GM18873 (cell line): ENCODE results near the gene SLC25A34.

Source experiments
- ATAC-seq: cut with Tn5 transposase; IDR thresholded peaks from one replicate; pipeline ENCODE4 v1.9.1; 2021; ENCODE audit warnings: mild to moderate bottlenecking, moderate library complexity, moderate number of reproducible peaks; ENCODE audit not compliant: unreplicated experiment, low FRiP score

The SLC25A34 gene

GRCh38 chr1:15748690-15749398 is 12.8 kb downstream of the SLC25A34 start:
- ATAC-seq = no peak

DNA sequence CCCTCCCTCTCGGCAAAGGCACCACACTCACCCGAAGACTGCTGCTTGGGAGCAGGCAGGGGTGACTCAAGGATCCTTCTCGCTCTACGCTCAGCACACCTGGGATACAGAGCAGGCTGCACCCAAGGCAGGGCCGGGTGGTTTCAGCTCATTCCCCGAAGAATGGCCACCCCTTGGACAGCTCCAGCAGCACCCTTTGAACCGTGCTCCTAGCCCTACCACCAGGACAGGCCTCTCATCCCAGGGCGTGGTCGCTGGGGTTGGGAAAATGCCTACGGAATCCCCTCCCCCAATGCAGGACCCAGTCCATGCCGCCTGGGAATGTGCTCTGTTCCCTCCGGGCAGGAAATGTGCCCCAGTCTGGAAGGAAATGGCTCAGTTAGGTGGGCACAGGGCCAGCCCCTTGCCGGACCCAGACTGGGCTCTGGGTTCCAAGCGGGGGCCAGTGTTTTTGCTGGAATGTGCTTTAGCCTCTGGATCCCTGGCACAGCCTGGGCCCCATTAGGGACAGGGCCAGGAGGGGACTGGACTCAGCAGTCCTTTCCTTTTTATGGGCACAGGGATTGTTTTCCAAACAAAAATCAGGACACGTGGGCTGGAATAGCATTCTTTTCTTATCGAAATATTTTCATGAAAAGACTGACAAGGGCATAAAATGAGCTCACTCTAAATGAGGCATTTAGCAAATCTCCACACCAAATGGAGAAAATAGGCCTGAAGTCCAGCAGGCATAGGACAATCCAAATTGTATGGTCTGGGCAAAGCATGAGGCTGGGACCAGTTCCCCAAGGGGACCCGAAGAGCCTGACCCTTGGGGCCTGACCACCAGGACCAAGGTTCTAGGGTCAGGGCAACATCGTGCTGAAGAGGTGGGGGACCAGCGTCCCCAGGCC is 13.6 kb downstream of the SLC25A34 start:
- ATAC-seq = no peak

DNA sequence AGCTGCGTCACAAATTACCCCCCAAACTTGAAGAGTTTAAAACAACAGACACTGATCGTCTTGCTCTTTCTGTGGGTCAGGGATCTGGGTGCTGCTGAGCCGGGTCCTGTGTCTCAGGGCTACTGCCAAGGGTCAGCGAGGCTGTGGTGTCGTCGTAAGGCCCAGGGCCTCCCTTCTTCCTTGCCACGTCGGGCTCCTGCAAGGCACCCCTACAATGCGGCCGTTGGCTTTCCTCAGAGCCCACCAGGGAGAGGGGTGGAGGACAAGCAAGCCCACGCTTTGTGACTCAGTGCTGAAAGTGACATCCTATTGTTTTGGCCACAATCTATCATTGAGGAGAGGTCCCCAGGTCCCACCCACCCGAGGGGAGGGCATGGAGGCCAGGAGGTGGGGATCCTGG is 14.9 kb downstream of the SLC25A34 start:
- no peak for ATAC-seq

DNA sequence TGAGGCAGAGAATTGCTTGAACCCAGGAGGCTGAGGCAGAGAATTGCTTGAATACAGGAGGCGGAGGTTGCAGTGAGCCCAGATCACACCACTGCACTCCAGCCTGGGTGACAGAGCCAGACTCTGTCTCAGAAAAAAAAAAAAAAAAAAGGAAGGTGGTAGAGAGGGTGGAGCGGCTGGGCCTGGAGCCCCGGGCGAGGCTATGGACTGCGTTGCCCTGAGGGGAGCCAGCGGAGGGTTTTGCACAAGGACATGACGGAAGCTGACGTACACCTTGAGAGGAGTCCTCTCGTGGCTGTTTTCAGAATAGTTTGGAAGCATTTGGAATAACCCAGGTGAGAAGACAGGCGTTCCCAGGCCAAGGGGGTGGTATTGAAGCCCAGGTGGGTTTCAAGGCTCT is 15.7 kb downstream of the SLC25A34 start:
- ATAC-seq = no peak

- ATAC-seq = no peak
Observed at GRCh38 chr1:15753776-15754175, 17.7 kb downstream of the SLC25A34 start.

DNA sequence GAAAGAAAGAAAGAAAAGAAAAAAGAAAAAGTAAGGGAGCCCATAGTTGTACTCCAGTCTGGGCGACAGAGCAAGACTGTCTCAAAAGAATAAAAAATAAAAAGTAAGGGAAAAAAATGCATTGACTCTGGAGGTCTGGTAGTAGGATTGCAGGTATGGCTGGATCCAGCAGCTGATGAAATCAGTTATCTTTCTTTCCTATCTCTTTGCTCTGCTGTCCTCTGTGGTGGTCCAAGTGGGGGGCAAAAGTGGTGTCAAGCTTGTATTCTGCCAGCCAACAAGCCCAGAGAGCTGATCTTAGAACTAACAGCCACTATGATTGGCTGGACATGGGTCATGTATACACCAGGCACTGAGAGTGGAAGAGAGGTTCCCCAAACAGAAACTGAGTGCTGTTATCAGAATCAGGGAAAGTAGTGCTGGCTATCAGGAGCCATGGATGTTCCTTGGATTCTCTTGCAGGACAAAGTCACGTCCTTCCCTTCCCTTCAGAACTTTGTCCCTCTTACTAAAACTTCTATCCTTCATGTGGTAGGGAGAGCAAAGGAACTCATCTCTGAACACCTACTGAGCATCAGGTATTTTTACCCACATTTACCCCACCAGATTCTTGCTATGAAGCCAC is 19.1 kb downstream of the SLC25A34 start:
- no peak for ATAC-seq

DNA sequence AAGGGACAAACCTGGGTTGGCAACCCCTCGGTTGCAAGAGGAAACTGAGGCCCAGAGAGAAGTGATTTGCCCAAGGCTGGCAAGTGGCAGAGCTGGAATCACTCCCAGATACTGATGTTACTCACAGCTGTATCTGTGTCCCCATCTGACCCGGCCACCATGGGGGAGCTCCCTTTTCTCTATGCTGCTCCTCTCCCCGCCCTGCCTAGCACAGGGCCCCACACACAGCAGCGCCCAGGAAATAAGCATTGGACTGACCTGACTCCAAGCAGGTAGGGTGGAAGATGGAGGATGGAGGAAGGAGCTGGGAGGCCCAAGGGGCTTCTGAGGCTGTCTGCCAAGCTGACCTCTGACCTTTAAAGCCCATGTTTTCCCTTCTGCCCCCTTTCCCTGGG is 19.6 kb downstream of the SLC25A34 start:
- ATAC-seq = no peak

- ATAC-seq = no peak
Observed at GRCh38 chr1:15756143-15757015, 20.3 kb downstream of the SLC25A34 start.

DNA sequence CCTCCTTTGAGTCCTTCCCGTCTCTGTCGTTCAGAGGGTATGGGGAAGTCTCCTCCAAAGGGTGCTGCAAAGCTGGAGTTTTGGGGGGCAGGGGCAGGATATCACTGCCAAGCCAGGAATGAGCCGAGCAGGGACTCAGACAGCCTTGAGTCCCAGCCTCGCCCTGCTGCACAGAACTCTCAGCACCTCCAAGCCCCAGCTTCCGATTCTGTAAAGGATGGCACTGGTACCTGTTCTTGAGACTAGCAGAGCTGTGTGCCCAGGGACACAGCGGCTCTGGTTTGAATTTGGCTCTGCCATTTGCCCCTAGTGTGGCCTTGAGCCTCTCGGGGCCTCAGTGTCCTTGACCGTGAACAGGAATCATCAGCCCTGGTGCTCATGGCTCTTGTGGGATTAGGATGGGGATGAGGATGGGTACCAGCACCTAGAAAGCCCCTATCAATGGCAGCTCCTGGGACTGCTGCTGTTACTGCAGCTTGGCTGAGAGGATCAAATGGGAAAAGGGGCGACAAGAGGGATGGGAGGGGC is 21.0 kb downstream of the SLC25A34 start:
- ATAC-seq = no peak

- no peak for ATAC-seq
Observed at GRCh38 chr1:15757575-15758342, 21.7 kb downstream of the SLC25A34 start.

DNA sequence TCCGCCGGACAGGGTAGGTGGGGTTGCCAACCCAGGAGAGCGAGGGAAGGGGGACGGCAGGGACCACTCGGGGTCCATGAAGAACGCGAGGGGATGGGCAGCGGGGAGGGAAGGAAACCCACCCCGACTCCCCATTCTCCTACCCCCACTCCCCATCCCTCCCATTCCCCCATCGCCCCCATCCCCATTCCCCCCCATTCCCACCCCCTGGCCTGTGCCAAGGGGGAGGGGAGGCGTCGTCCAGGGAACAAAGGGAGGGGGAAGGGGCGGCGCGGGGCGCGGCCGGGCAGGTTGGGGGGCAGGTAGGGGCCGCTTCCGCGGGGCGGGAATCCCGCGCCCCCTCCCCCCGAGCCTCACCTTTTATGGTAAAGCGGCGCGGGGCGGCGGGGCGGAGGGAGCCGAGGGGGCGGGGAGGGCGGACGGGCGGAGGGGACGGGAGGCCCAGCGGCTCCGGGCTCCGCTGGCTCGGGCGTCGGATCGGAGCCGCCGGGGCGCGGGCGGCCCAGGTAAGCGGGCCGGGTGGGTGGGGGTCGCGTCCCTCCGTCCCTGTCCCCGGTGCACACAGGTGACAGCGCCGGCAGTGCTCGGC is 22.4 kb downstream of the SLC25A34 start, which contains the start of gene FBLIM1:
Gene FBLIM1, plus strand, starts transcription at position 453 of the 589 bp plus-strand sequence. CDS start 6,189 bp downstream, outside the sequence.
- no peak for ATAC-seq

GRCh38 chr1:15758953-15759661 is 23.0 kb downstream of the SLC25A34 start:
- no peak for ATAC-seq

- no peak for ATAC-seq
Observed at GRCh38 chr1:15760520-15761211, 24.6 kb downstream of the SLC25A34 start.

- no peak for ATAC-seq
Observed at GRCh38 chr1:15761366-15762128, 25.5 kb downstream of the SLC25A34 start.

- no peak for ATAC-seq
Observed at GRCh38 chr1:15762546-15762945, 26.5 kb downstream of the SLC25A34 start.

DNA sequence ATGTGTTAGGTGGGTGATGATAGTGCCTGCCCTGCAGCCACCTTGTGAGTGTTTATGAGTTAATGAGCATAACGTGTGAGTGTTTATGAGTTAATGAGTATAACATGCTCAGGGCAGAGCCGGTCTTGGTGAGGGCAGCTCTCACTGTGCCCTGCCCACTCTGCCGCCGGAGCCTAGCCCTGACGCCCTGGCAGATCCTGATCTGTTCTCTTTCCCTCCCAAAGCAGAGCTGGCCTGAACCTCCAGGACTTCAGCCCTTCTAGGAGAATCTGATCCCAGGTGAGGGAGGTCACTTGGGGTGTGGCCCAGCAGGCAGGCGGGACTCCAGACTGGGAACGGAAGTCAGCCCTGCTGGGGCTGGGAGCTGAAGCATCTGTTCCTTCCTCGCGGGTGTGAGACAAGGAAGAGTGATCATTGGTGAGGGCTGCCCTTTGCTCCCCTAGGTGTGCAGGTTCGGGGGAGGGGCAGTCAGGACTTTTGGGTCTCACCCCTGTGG is 28.3 kb downstream of the SLC25A34 start:
- ATAC-seq = no peak

DNA sequence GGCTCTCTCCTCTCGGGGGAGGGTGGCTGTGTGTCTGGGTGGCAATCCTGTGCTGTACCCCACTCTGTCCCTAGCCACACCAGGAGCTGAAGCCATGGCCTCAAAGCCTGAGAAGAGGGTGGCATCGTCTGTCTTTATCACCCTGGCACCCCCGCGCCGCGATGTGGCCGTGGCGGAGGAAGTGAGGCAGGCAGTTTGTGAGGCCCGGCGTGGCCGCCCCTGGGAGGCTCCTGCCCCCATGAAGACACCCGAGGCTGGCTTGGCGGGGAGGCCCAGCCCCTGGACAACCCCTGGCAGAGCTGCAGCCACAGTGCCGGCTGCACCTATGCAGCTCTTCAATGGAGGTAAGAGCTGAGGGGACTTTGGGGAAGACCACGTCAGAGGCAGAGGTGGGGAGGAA is 28.8 kb downstream of the SLC25A34 start:
- no peak for ATAC-seq
